Posterior vena cava (tissue), 2 donors: ENCODE data around the gene ADCY9. TPM values are rescaled to one million over a fixed set of nuclear protein-coding genes. Genes with fewer than 3 reads are reported as not detected.
"Not testable (repeated sequence)": the region's sequence is repeated elsewhere in the genome, so short reads cannot be mapped to it uniquely, and the experiment has no call there.

Experiments
- DNase-seq: peaks from one replicate; pipeline ENCODE4 v3.0.0-alpha.2; 2020; ENCODE audit warnings: low spot score
- intact Hi-C, 2 donors: fragments of 100-400 bp; cut with DNase I; formaldehyde crosslinking; loops; one replicate each; pipeline versions ENCODE4 v1.14.1 to v1.14.2; 2022 to 2023
- total RNA-seq, 2 donors: library from RNA; stranded (reverse); fragmentation: NEBNext Ultra II Directional; extraction: Animal tissue kit (Norgen Biotek cat#: 25700); gene quantifications; one replicate each; pipeline ENCODE4 v1.2.1, GENCODE V29; 2021
- donor health status: DM: yes; HTN: yes; CAD: no.
- donor health status: DM: yes; HTN: yes; CAD: no.

ADCY9 gene
- total RNA-seq, 2 donors from 2014 or later = 20.8 to 20.9 TPM

DNA sequence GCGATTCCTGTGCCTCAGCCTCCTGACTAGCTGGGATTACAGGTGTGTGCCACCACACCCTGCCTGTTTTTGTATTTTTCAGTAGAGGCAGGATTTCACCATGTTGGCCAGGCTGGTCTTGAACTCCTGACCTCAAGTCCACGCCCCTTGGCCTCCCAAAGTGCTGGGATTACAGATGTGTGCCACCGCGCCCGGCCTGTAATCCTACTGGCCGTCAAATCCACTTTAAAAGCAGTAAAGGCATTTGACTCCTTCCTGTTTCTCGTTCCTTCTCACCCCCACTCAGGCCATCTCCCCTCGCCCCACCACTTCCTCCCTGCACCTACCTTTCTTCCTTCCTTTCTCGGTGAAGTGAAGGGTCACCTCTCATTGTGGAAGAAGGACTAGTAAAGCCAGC lies 166.3 kb downstream of the ADCY9 start:
- intact Hi-C loops = no loop called here

GRCh38 chr16:3949287-3949686 lies 167.0 kb downstream of the ADCY9 start:
- peak; percentile 62 for DNase-seq
- intact Hi-C loops = no loop called here

More for the DNA sequence above, 166.3 kb downstream of the ADCY9 start:
- DNase-seq = no peak

GRCh38 chr16:3948378-3948995 lies 167.8 kb downstream of the ADCY9 start:
- intact Hi-C loops = no loop called here
- peak; percentile 29 for DNase-seq

- peak; percentile 76 for DNase-seq
- intact Hi-C loops = no loop called here
Observed at GRCh38 chr16:3946604-3947180, 169.6 kb downstream of the ADCY9 start.

GRCh38 chr16:3945751-3946603 lies 170.3 kb downstream of the ADCY9 start:
- DNase-seq = peak; percentile 78
- intact Hi-C loops = no loop called here

DNA sequence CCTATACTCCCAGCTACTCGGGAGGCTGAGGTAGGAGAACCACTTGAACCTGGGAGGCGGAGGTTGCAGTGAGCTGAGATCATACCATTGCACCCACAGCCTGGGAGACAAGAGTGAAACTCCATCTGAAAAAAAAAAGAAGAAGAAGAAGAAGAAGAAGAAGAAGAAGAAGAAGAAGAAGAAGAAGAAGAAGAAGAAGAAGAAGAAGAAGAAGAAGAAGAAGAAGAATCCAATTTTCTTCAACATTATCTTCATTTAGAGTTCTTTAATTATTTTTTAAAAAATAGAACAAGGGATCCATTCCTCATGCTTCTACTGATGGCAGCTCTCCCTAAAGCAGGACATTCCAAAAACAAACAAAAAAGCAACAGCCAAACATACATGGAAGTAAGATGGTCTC lies 171.8 kb downstream of the ADCY9 start:
- intact Hi-C loops, DNase-seq: not testable (repeated sequence)

GRCh38 chr16:3942146-3942545 lies 174.1 kb downstream of the ADCY9 start:
- intact Hi-C loops, DNase-seq: not testable (repeated sequence)

DNA sequence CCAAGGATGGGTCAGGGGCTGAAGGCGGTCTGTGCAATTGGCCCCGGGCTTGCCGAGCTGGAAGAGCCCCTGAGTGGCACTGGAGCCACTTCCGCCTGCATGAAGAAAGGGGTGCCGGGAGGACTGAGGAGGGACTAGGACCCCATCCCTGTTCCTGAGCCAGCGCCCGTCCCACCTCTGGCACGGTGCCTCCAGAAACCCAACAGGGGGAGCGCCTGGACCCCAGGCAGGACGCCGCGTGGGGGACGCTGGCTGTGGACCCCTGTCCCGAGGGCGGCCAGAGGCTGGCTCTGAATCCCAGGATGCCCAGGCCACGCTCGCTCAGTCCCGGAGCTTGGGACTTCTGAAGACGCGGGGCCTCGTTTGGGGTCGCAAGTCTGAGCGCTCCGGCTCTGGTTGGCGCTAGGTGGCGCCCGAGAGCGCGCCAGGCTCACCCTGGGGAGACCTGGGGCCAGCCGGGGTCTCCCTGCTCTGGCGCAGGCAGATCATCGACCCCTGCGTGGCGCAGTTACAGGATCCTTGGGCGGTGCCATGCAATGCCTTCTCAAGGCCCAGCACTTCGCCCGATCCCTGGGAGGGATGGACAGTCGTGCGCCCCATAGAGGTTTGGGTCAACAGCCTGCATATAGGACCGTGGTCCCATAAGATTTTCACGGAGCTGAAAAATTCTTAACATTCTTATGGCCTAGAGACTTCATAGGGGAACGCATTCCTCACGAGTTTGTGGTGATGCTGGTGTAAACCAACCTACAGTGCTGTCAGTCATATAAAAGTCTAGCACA lies 177.2 kb downstream of the ADCY9 start:
- peak; percentile 85 for DNase-seq

DNA sequence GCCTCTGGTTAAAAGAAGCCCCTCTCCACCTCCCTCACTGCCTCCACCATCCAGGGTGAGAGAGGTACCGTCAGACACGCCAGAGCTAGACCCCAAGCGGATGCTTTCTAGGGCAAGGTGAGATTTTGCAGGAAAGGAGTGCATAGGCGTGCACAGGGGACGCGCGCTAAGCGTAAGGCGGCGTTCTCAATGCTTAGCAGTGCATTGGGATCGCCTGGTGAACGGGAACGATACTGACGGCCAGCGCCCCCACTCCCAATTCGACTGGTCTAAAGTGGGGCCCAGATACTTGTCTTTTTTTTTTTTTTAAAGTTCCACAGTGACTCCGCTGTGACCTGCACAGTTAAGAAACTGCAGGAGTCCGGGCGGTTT lies 177.8 kb downstream of the ADCY9 start:
- no peak for DNase-seq
- intact Hi-C loops = no loop called here

More for the DNA sequence above, 177.2 kb downstream of the ADCY9 start:
- intact Hi-C loops = no loop called here

- intact Hi-C loops = no loop called here
- peak; percentile 55 for DNase-seq
Observed at GRCh38 chr16:3937066-3937875, 179.0 kb downstream of the ADCY9 start.

GRCh38 chr16:3935921-3936320 lies 180.3 kb downstream of the ADCY9 start:
- intact Hi-C loops = no loop called here
- peak; percentile 68 for DNase-seq

DNA sequence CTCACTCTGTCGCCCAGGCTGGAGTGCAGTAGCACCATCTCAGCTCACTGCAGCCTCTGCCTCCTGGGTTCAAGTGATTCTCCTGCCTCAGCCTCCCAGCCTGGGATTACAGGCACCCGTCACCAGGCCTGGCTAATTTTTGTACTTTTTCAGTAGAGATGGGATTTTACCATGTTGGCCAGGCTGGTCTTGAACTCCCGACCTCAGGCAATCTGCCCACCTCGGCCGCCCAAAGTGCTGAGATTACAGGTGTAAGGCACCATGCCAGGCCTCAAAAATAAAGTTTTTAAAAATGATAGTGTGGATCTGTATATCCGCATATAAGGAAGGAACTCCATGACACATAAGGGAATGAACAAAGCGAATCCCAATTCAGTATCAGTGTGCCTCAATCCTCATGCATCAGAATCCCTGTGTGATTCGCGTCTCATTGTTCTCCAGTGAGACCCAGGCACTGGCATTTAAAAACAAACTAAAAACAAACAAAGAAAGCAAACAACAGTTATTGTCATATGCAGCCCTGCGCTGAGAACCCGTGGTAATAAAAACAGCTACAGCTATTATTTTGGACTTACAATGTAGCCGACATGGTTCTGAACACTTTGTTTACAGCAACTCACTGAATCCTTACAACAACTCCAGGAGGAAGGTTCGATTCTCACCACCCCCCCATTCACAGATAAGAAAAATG lies 181.6 kb downstream of the ADCY9 start:
- intact Hi-C loops = no loop called here
- DNase-seq = peak; percentile 60

DNA sequence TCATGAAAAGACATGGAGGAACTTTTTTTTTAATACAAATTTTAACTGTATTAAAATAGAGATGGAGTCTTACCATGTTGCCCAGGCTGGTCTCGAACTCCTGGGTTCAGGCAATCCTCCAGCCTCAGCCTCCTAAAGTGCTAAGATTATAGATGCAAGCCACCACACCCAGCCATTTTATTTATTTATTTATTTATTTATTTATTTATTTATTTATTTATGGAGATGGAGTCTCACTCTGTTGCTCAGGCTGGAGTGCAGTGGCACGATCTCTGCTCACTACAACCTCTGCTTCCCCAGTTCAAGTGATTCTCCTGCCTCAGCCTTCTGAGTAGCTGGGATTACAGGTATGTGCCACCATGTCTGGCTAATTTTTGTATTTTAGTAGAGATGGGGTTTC lies 189.1 kb downstream of the ADCY9 start:
- DNase-seq = peak; percentile 6
- intact Hi-C loops = loop anchor here in 1 of 2 donors (2.0 kb wide), 1 partner anchor 34 kb away; no protein-coding TSS in a partner anchor

DNA sequence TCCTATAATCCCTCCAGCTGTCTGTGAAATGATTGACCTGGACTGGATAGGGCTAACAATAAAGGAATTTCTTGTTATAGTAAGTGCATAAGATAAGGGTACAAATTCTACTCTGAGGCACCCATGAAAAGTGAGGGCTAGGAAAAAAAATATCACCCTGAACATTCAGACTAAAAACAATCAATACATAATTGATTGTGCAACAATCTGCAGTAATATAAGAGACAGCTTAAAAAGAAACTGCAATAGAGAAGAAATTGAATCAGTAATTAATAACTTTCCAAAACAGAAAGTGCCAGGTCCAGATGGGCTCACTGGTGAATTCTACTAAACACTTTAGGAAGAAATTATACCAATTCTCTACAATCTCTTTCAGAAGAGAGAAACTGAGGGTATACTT lies 191.5 kb downstream of the ADCY9 start:
- intact Hi-C loops = no loop called here
- no peak for DNase-seq

DNA sequence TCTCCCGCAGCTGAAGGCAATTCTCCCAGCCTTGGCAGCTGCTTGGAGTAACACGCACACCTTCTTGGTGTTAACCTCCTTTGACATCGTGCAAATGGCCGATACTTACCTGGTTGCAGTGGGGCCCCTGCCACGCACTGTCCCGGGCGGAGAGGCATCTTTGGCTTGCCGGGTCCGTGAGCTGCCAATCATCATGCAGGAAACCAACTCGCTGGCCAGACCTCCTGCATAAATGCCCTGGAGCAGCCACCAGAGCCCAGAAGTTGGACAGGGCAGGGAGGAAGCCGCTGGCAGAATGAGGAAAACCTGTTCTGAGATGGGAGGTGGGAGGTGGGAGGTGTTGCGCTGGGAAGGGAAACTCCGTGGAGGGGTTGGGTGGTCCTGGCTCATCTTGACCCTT lies 194.0 kb downstream of the ADCY9 start:
- peak; percentile 60 for DNase-seq
- intact Hi-C loops = no loop called here

DNA sequence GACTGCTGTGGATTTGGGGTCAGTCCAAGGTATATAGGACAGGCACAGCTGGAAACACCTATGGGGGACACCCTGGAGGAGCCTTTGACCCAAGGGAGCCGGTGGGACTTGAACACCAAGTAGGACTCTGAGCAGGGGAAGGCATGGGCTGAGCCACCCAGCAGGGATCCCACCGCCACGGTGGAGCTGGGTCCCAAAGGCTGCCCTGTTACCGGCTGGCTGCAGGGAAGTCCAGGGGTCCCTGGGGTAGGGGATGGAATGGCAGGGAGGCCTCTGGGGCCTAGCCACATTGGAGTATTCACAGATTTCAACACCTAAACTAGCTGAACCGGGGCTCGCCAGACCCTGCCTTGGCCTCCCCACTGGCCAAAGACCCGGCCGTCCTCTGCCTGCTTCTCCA lies 196.0 kb downstream of the ADCY9 start:
- peak; percentile 57 for DNase-seq
- intact Hi-C loops = no loop called here

DNA sequence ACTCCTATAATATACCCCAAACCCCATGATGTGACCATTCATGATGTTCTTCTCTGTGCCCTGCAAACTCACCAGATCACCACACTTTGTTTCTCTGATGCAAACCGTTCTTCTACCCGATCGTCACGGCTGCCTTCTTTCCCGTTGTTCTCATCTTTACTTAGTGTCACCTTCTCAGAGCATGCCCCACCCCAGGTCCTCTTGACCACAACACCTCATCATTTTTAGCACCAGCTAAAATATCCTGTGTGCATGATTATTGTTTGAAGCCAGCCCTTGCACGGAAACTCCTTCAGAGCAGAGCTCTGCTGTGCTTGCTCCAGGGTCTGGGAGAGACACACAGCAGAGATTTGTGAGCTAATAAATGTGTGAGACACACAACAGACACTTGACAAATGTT lies 196.8 kb downstream of the ADCY9 start:
- no peak for DNase-seq
- intact Hi-C loops = no loop called here
